GM12878 (cell line): ENCODE measurements around the gene EED.

Experiments
- CTCF ChIP-seq, 3 experiments: IDR thresholded peaks in 2 of 3; conservative IDR thresholded peaks in 1 of 3; 2 replicates each; pipeline ENCODE4 v1.5.1; 2011; ENCODE audit warnings: low read depth in 3 of 3, low read length in 3 of 3, mild to moderate bottlenecking in 3 of 3, control low read depth in 2 of 3, moderate library complexity in 2 of 3, inconsistent platforms in 1 of 3, mixed read lengths in 1 of 3; ENCODE audit not compliant: control insufficient read depth in 2 of 3, insufficient read depth in 1 of 3; ENCODE audit errors: extremely low read depth in 1 of 3
- STAT1 ChIP-seq: fragments of 450-650 bp; conservative IDR thresholded peaks from 2 replicates; pipeline ENCODE4 v1.6.1; 2014; ENCODE audit warnings: antibody characterized with exemption, mild to moderate bottlenecking
- TCF7 ChIP-seq: IDR thresholded peaks from 2 replicates; pipeline ENCODE4 v1.6.1; 2014; ENCODE audit warnings: antibody characterized with exemption, borderline replicate concordance

DNA sequence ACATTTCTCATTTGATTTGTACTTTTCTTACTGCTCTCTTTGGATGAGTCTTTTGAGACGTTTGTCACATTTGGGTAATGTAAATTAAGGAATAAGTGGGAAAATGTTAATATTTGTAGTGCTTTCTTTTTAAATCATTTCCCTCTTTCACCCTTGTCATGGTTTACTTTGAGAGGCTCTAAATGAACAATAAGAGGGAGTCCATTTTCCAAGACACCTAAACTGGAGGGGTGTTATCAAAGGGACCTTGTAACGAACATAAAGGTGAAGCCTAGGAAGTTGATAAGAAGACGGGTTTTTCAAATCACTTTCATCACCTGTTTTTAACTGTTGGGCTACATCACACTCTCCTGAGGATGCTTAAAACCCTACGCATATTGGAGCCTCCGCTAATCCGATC lies 12.1 kb downstream of the EED start:
- no peak for TF ChIP-seq CTCF (IDR thresholded peaks at IDR 0.05 in 2 of 3, conservative IDR thresholded peaks at IDR 0.05 in 1 of 3; ENCODE audit: control insufficient read depth in 2 of 3, extremely low read depth in 1 of 3, insufficient read depth in 1 of 3, low read depth in 3 of 3, low read length in 3 of 3)
- no peak for TF ChIP-seq STAT1
- TF ChIP-seq TCF7 = no peak
